Measurements from ENCODE around the gene FBXO21.
A peak's percentile ranks its signal among the peaks of the same experiment; 100 is the strongest.

FBXO21 gene

GRCh38 chr12:117162633-117163032 lies 27.6 kb downstream of the FBXO21 start:
- no peak for DNase-seq

GRCh38 chr12:117162167-117162539 lies 28.1 kb downstream of the FBXO21 start:
- DNase-seq, result no peak

- DNase-seq, result no peak
Observed at GRCh38 chr12:117161460-117162166, 28.7 kb downstream of the FBXO21 start.

- DNase-seq, result no peak
Observed at GRCh38 chr12:117159674-117160073, 30.6 kb downstream of the FBXO21 start.

- DNase-seq, result no peak
Observed at GRCh38 chr12:117158911-117159553, 31.2 kb downstream of the FBXO21 start.

- no peak for DNase-seq
Observed at GRCh38 chr12:117158096-117158495, 32.2 kb downstream of the FBXO21 start.

- DNase-seq, result peak; percentile 94
Observed at GRCh38 chr12:117155278-117156060, 34.8 kb downstream of the FBXO21 start.

- no peak for DNase-seq
Observed at GRCh38 chr12:117152793-117153775, 37.2 kb downstream of the FBXO21 start.

- DNase-seq, result no peak
Observed at GRCh38 chr12:117151403-117152031, 38.8 kb downstream of the FBXO21 start.

GRCh38 chr12:117149431-117149830 lies 40.8 kb downstream of the FBXO21 start:
- no peak for DNase-seq

- no peak for DNase-seq
Observed at GRCh38 chr12:117148642-117149041, 41.6 kb downstream of the FBXO21 start.

- DNase-seq, result no peak
Observed at GRCh38 chr12:117147639-117148038, 42.6 kb downstream of the FBXO21 start.

GRCh38 chr12:117145597-117146154 lies 44.6 kb downstream of the FBXO21 start:
- no peak for DNase-seq

GRCh38 chr12:117144599-117144998 lies 45.7 kb downstream of the FBXO21 start:
- DNase-seq, result no peak

GRCh38 chr12:117143008-117143532 lies 47.2 kb downstream of the FBXO21 start:
- DNase-seq, result peak; percentile 67

GRCh38 chr12:117142094-117142493 lies 48.2 kb downstream of the FBXO21 start:
- DNase-seq, result peak; percentile 65

- DNase-seq, result no peak
Observed at GRCh38 chr12:117141097-117141898, 49.0 kb downstream of the FBXO21 start.

GRCh38 chr12:117140397-117141096 lies 49.7 kb downstream of the FBXO21 start:
- no peak for DNase-seq

- no peak for DNase-seq
Observed at GRCh38 chr12:117139025-117139717, 51.1 kb downstream of the FBXO21 start.

All from NCI-H82 (cell line).